C4-2B (cell line): ENCODE results near the gene IKZF2.

Source experiments
- H3K27ac ChIP-seq: fragments of 450-650 bp; 2 replicates; pipeline ENCODE4 v1.5.1; 2017
- CTCF ChIP-seq: fragments of 450-650 bp; conservative IDR thresholded peaks from 2 replicates; pipeline ENCODE4 v1.5.1; 2017; ENCODE audit warnings: mild to moderate bottlenecking
- ZFX ChIP-seq: fragments of 450-650 bp; IDR thresholded peaks from 2 replicates; pipeline ENCODE4 v1.6.1; 2017

Gene IKZF2

DNA sequence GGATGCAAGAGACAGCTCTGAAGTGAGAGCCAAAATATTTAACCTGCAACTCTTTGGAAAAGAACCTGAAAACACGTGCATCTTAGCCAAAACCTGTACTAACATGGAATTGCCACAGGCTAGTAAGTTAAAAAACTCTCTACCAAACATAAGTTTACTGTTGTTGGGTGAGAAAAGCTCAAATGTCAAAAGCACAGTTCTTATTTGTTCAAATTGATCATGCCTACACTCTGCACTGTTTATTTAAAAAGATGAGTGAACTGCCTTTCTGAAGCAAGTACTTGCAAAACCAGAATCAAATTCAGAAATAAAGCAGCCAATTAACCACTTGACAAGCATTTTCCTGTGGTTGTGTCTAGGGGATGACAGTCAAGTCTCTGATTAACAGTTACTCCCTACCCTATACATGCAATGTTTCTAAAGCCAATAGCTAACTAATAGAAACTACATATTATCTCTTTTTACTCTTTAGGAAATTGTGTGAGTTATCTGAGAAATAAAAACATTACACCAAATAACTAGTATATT lies 5.6 kb downstream of the IKZF2 start:
- TF ChIP-seq ZFX (no peak), CTCF (no peak)
- no peak overlapping the region for H3K27ac ChIP-seq

- TF ChIP-seq ZFX (no peak), CTCF (no peak)
- H3K27ac ChIP-seq: no peak overlapping the region
Measured at GRCh38 chr2:213137064-213137463, 14.3 kb downstream of the IKZF2 start.

GRCh38 chr2:213129311-213129710 lies 22.1 kb downstream of the IKZF2 start:
- H3K27ac ChIP-seq: no peak overlapping the region
- TF ChIP-seq ZFX (no peak), CTCF (no peak)

DNA sequence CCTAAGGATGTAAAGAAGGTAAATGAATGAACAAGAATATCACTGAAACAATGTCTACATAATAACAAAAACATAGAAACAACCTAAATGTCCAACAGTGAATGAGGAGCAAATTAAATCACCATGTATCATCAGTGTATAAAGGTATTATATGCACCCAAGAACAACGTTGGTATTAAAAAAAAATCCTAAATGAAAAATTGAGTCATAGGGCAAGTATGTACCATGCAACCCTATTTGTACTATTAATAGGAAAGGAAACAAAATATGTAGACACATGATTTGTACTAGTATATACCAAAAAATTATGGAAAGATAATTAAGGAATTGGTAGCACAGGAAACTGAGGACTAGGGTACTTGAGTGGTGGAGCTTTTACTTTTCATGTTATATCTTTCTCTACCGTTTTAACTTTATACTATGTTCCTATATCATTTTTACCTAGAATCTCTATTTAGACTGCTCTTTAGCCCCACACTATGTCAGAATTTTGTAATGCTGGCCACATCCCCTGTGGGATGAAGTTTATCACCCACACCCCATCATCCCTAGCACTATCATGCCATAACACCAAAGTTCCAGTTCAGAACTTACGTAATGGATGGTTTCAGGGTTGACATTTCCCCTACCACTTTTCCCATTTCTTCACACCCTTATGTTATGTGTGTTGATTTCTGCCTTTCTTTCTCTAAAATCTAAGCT lies 25.6 kb downstream of the IKZF2 start:
- TF ChIP-seq ZFX (no peak), CTCF (no peak)
- no peak overlapping the region for H3K27ac ChIP-seq

DNA sequence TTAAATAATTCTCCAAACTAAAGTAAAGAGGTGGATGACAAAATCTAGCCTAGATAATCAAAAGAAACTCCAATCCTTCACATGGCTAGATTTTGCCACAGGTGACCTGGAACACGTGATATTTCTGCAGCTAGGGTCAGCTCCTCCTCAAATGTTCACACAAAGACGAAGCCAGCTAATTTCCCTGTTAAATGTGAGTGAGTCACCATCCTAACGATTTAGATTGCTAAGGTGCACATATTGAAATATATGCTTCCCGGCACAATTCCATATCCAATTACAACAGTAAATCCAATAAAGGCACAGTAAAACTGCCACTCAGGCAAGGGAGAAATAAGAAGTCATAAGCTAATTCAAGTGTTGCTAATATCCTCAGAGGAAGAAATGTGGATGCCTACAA lies 28.7 kb downstream of the IKZF2 start:
- TF ChIP-seq CTCF (no peak), ZFX (no peak)
- no peak overlapping the region for H3K27ac ChIP-seq

DNA sequence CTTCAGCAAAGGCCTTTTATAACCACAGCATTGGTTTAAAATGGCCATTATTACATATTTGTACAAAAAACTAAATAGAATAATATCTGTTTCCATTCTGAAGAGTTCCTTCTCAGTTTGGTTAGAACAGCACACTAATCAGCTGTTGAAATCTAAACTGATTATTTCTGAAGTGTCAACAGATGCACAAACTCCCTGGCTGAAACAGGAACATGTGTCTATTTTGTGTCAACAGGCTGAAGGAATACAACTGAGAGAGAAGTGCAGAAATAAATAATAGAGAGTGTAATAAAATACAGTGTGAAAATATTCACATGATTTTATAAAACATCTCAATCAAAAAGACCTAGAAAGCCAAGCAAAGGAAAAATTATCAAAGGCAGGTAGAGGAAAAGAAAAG lies 29.7 kb downstream of the IKZF2 start:
- H3K27ac ChIP-seq: no peak overlapping the region
- TF ChIP-seq ZFX: no peak
- TF ChIP-seq CTCF: no peak

DNA sequence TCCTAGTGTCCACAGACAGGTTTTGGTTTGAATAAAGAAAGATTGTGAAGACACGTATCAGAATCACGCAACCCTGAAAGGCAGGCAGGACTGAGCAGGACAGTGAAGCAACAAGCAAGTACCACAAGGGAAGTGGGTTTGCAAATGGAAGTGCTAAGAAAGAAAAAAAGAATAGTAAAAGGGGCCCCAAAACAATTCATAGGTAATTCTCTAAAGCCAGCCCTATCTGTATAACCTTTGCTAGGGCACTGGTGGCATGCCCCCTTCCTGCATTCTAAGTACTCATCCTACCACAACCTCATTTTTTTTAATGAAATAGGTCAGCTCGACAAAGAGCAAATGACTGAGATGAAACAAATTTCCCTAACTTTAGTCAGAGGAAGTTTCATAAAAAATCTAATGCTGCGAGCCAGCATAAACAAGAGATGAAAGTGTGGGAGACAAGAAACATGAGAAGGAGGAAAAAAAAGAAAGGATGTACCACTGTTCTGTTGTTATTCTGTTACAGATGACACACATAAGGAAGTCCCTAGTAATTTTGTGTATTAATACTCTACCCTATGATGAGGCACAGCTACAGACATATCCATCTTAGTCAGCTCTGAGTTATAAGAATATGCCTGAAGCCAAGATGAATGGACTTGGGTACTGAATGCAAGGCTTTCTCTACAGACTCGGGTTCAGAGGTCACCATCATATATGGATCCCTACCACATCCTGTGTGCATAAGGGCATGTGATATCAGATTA lies 32.2 kb downstream of the IKZF2 start:
- TF ChIP-seq CTCF (no peak), ZFX (no peak)
- H3K27ac ChIP-seq: no peak overlapping the region
